Spleen (tissue), 11 donors: ENCODE results near the gene LNX1. TPM values are rescaled to one million over a fixed set of nuclear protein-coding genes. Genes with fewer than 3 reads are reported as not detected.

Experiments used
- DNase-seq: peaks from one replicate; pipeline ENCODE4 v3.0.0-alpha.2; 2020
- H3K27ac ChIP-seq, 8 donors: fragments of 200-600 bp; sonication (generic) in 7 of 8; 1 replicate in 4 of 8; 2 replicates in 4 of 8; pipeline versions ENCODE4 v1.5.0 to v1.8.0; 2016 to 2021; ENCODE audit warnings: inconsistent platforms in 4 of 8, mild to moderate bottlenecking in 4 of 8, moderate library complexity in 1 of 8
- H3K27me3 ChIP-seq, 7 donors: fragments of 200-600 bp; sonication (generic) in 6 of 7; replicated peaks in 1 of 7; 1 replicate in 4 of 7; 2 replicates in 3 of 7; pipeline versions ENCODE4 v1.5.0 to v1.8.0; 2016 to 2021; ENCODE audit warnings: inconsistent platforms in 3 of 7, mild to moderate bottlenecking in 1 of 7
- H3K36me3 ChIP-seq, 6 donors: fragments of 200-600 bp; sonication (generic) in 5 of 6; 1 replicate in 4 of 6; 2 replicates in 2 of 6; pipeline versions ENCODE4 v1.5.0 to v1.8.0; 2016 to 2021; ENCODE audit warnings: inconsistent platforms in 2 of 6
- H3K4me1 ChIP-seq, 6 donors: fragments of 200-600 bp; sonication (generic) in 5 of 6; 1 replicate in 3 of 6; 2 replicates in 3 of 6; pipeline versions ENCODE4 v1.5.0 to v1.8.0; 2016 to 2021; ENCODE audit warnings: inconsistent platforms in 3 of 6
- H3K4me3 ChIP-seq, 8 donors: fragments of 200-600 bp; sonication (generic) in 7 of 8; 1 replicate in 4 of 8; 2 replicates in 4 of 8; pipeline versions ENCODE4 v1.5.0 to v1.8.0; 2016 to 2021; ENCODE audit warnings: inconsistent platforms in 4 of 8, mild to moderate bottlenecking in 4 of 8, moderate library complexity in 2 of 8
- H3K9me3 ChIP-seq, 8 donors: fragments of 200-600 bp; sonication (generic) in 7 of 8; 1 replicate in 4 of 8; 2 replicates in 4 of 8; pipeline versions ENCODE4 v1.5.0 to v1.8.0; 2016 to 2021; ENCODE audit warnings: inconsistent platforms in 4 of 8
- CTCF ChIP-seq, 11 experiments: fragments of 200-600 bp in 7 of 11; fragments of 450-650 bp in 4 of 11; sonication (generic) in 4 of 11; IDR thresholded peaks in 8 of 11; conservative IDR thresholded peaks in 3 of 11; 1 replicate in 7 of 11; 2 replicates in 4 of 11; pipeline versions ENCODE4 v1.4.0 to v1.8.0; 2016 to 2021; ENCODE audit warnings: antibody characterized with exemption in 11 of 11, inconsistent platforms in 4 of 11, mild to moderate bottlenecking in 1 of 11
- POLR2A ChIP-seq, 3 donors: fragments of 450-650 bp; IDR thresholded peaks; one replicate each; pipeline ENCODE4 v1.5.1; 2017; ENCODE audit warnings: antibody characterized with exemption in 3 of 3, mild to moderate bottlenecking in 1 of 3
- POLR2AphosphoS5 ChIP-seq, 3 donors: sonication (generic); formaldehyde crosslinking; IDR thresholded peaks; one replicate each; pipeline ENCODE4 v1.5.1; 2017; ENCODE audit warnings: antibody characterized with exemption in 3 of 3
- WGBS, 5 donors: extraction: QIAGEN DNeasy Blood & Tissue Kit in 3 of 5; methylation state at CpG; one replicate each; pipeline versions ENCODE4 v1.1.5 to v1.1.7; 2013 to 2018; 5-methylcytosine and 5-hydroxymethylcytosine counted together
- intact Hi-C: fragments of 100-400 bp; cut with DNase I; formaldehyde crosslinking; loops from one replicate; pipeline ENCODE4 v1.15.0; 2023; ENCODE audit warnings: low total_unique reads
- polyA plus RNA-seq, 3 donors: library from polyadenylated mRNA; stranded (reverse); fragments of 200-250 nt; gene quantifications; one replicate each; pipeline ENCODE4 v1.2.1, GENCODE V29; 2013
- total RNA-seq, 7 donors: library from RNA; depleted of rRNA in 3 of 7; stranded (reverse); fragments of >200 nt in 3 of 7; fragmentation: NEBNext Ultra II Directional in 4 of 7; extraction: Animal tissue kit (Norgen Biotek cat#: 25700) in 4 of 7; gene quantifications; one replicate each; pipeline versions ENCODE4 v1.1.0 to v1.2.1, GENCODE V29; 2016 to 2021
- donor health status: healthy with polysubstance abuse.
- donor health status: DM: no; HTN: no; CAD: no; lungs with moderate emphysema.
- donor health status: DM: no; HTN: no; CAD: no.
- donor health status: Bipolar disorder and iron deficiency.
- donor health status: healthy.
- donor health status: DM: no; HTN: no; CAD: no.
- donor health status: DM: yes; HTN: yes; CAD: no.

LNX1 gene
- total and polyA plus RNA-seq, 10 donors = 0.08 to 0.20 (median 0.13) TPM; not detected in 5

GRCh38 chr4:53479736-53480525, 111.4 kb downstream of the LNX1 start:
- Histone ChIP-seq H3K36me3 (no peaks in the 10 kb centered on the region), H3K9me3 (no peaks in the 10 kb centered on the region), H3K4me1 (no peaks in the 10 kb centered on the region), H3K27me3 (no peaks in the 10 kb centered on the region), H3K27ac (no peak overlapping the region), H3K4me3 (no peak overlapping the region)
- WGBS, 5 donors = 73 to 95% (median 91%) methylated on average over 5 of the region's 5 CpGs
- DNase-seq = no peak
- TF ChIP-seq POLR2A (IDR thresholded peaks at IDR 0.05) (no peak), CTCF (IDR thresholded peaks at IDR 0.05 in 8 of 11, conservative IDR thresholded peaks at IDR 0.05 in 3 of 11) (no peak), POLR2AphosphoS5 (IDR thresholded peaks at IDR 0.05) (no peak)
- intact Hi-C loops = no loop called here

GRCh38 chr4:53478671-53479456, 112.4 kb downstream of the LNX1 start:
- Histone ChIP-seq H3K27me3 (no peaks in the 10 kb centered on the region), H3K4me3 (no peak overlapping the region), H3K27ac (no peak overlapping the region), H3K4me1 (no peaks in the 10 kb centered on the region), H3K36me3 (no peaks in the 10 kb centered on the region), H3K9me3 (no peaks in the 10 kb centered on the region)
- no peak for DNase-seq
- 90 to 97% (median 94%) methylated on average over 4 of the region's 4 CpGs for WGBS, 5 donors
- intact Hi-C loops = no loop called here
- no peak for TF ChIP-seq CTCF (IDR thresholded peaks at IDR 0.05 in 8 of 11, conservative IDR thresholded peaks at IDR 0.05 in 3 of 11)
- TF ChIP-seq POLR2AphosphoS5 (IDR thresholded peaks at IDR 0.05) = no peak

GRCh38 chr4:53477636-53478035, 113.7 kb downstream of the LNX1 start:
- H3K9me3 ChIP-seq = peaks cover 0 to 6% (median 0%) of the 10 kb centered on the region in 8 donors
- TF ChIP-seq CTCF (IDR thresholded peaks at IDR 0.05 in 8 of 11, conservative IDR thresholded peaks at IDR 0.05 in 3 of 11) (no peak), POLR2AphosphoS5 (IDR thresholded peaks at IDR 0.05) (no peak), POLR2A (IDR thresholded peaks at IDR 0.05) (no peak)
- H3K27ac ChIP-seq = no peak overlapping the region
- 72 to 92% (median 79%) methylated on average over 1 of the region's 1 CpG for WGBS, 5 donors
- DNase-seq = no peak
- H3K4me3 ChIP-seq = no peak overlapping the region
- H3K4me1 ChIP-seq = no peaks in the 10 kb centered on the region
- H3K27me3 ChIP-seq = no peaks in the 10 kb centered on the region
- H3K36me3 ChIP-seq = no peaks in the 10 kb centered on the region
- intact Hi-C loops = no loop called here

- Histone ChIP-seq H3K36me3 (no peaks in the 10 kb centered on the region), H3K9me3 (peaks cover 0 to 6% (median under 1%) of the 10 kb centered on the region in 8 donors), H3K4me3 (no peak overlapping the region), H3K27me3 (no peaks in the 10 kb centered on the region), H3K4me1 (no peaks in the 10 kb centered on the region), H3K27ac (no peak overlapping the region)
- 80 to 91% (median 88%) methylated on average over 5 of the region's 5 CpGs for WGBS, 5 donors
- intact Hi-C loops = no loop called here
- TF ChIP-seq POLR2AphosphoS5 (IDR thresholded peaks at IDR 0.05) (no peak), POLR2A (IDR thresholded peaks at IDR 0.05) (no peak), CTCF (IDR thresholded peaks at IDR 0.05 in 8 of 11, conservative IDR thresholded peaks at IDR 0.05 in 3 of 11) (no peak)
- no peak for DNase-seq
Observed at GRCh38 chr4:53477038-53477565, 114.2 kb downstream of the LNX1 start.
